MM.1S (cell line): ENCODE results near the gene TMEM132D.

Experiments
- DNase-seq: peaks from one replicate; pipeline ENCODE4 v3.0.0-alpha.2; 2015
- H2AFZ ChIP-seq: fragments of 300-600 bp; sonication (generic); 2 replicates; pipeline ENCODE4 v1.6.0; 2016; ENCODE audit warnings: antibody characterized with exemption, low read length
- H3F3A ChIP-seq: fragments of 300-600 bp; sonication (generic); 2 replicates; pipeline ENCODE4 v1.6.1; 2016; ENCODE audit warnings: mild to moderate bottlenecking, antibody characterized with exemption, low read length, moderate library complexity, mixed read lengths; ENCODE audit not compliant: insufficient read depth
- H3K27ac ChIP-seq: fragments of 300-600 bp; sonication (generic); 2 replicates; pipeline ENCODE4 v1.5.1; 2016; ENCODE audit warnings: mild to moderate bottlenecking, low read length
- H3K27me3 ChIP-seq: fragments of 300-600 bp; sonication (generic); replicated peaks from 2 replicates; pipeline ENCODE4 v1.6.0; 2016; ENCODE audit warnings: low read length; ENCODE audit not compliant: insufficient read depth
- H3K36me3 ChIP-seq: fragments of 300-600 bp; sonication (generic); replicated peaks from 2 replicates; pipeline ENCODE4 v1.6.1; 2016; ENCODE audit warnings: mild to moderate bottlenecking, low read length, mixed read lengths; ENCODE audit not compliant: insufficient read depth
- H3K4me1 ChIP-seq: fragments of 300-600 bp; sonication (generic); 2 replicates; pipeline ENCODE4 v1.6.1; 2016; ENCODE audit warnings: low read length, mixed read lengths
- H3K4me2 ChIP-seq: fragments of 300-600 bp; sonication (generic); 2 replicates; pipeline ENCODE4 v1.6.0; 2016; ENCODE audit warnings: low read depth, low read length
- H3K4me3 ChIP-seq: fragments of 300-600 bp; sonication (generic); 2 replicates; pipeline ENCODE4 v1.5.1; 2016; ENCODE audit warnings: low read length, mixed read lengths
- H3K79me2 ChIP-seq: fragments of 300-600 bp; sonication (generic); 2 replicates; pipeline ENCODE4 v1.6.1; 2016; ENCODE audit warnings: mixed run types, low read length, mixed read lengths
- H3K9ac ChIP-seq: fragments of 300-600 bp; sonication (generic); 2 replicates; pipeline ENCODE4 v1.6.1; 2016; ENCODE audit warnings: low read length, mixed read lengths
- H3K9me2 ChIP-seq: fragments of 300-600 bp; sonication (generic); replicated peaks from 2 replicates; pipeline ENCODE4 v1.6.1; 2016; ENCODE audit warnings: mild to moderate bottlenecking, low read length, mixed read lengths; ENCODE audit not compliant: insufficient read depth
- H3K9me3 ChIP-seq: fragments of 300-600 bp; sonication (generic); replicated peaks from 2 replicates; pipeline ENCODE4 v1.6.1; 2016; ENCODE audit warnings: mild to moderate bottlenecking, low read length, mixed read lengths; ENCODE audit not compliant: insufficient read depth
- H4K20me1 ChIP-seq: fragments of 300-600 bp; sonication (generic); 2 replicates; pipeline ENCODE4 v1.6.1; 2016; ENCODE audit warnings: mild to moderate bottlenecking, low read length, moderate library complexity, mixed read lengths; ENCODE audit not compliant: insufficient read depth
- EZH2 ChIP-seq: fragments of 300-600 bp; sonication (generic); optimal IDR thresholded peaks from 2 replicates; pipeline ENCODE3; 2017; ENCODE audit warnings: low read depth, mild to moderate bottlenecking, antibody characterized with exemption, low read length, mixed read lengths
- EZH2phosphoT487 ChIP-seq: fragments of 300-600 bp; sonication (generic); IDR thresholded peaks from 2 replicates; pipeline ENCODE4 v1.6.1; 2018; ENCODE audit warnings: antibody characterized with exemption, low read length
- TF ChIP-seq, protein P1 (sequence below): fragments of 300-600 bp; sonication (generic); IDR thresholded peaks from 2 replicates; pipeline ENCODE4 v1.5.1; 2016; ENCODE audit warnings: antibody characterized with exemption, low read length, mixed read lengths

Gene TMEM132D

DNA sequence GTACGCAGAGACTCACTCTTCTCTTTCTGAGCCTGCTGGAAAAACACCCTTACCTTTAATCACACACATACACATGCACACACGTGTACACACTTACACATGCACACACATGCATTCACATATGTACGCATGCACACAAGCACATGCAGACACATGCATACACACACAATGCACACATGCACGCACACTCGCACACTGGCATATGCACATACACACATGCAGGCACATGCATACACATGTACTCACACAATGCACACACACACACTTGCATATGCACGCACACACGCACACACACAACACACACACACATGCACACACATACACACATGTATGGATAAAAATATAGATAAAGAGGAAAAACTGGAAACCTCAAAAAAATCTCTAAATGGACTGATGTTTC is 801.6 kb downstream of the TMEM132D start:
- H3K9me3 ChIP-seq = no peaks in the 10 kb centered on the region
- H3K4me1 ChIP-seq = no peaks in the 10 kb centered on the region
- H4K20me1 ChIP-seq = no peaks in the 10 kb centered on the region
- no peak overlapping the region for H3K4me3 ChIP-seq
- no peaks in the 10 kb centered on the region for H3K27me3 ChIP-seq
- no peaks in the 10 kb centered on the region for H3K9me2 ChIP-seq
- H3K4me2 ChIP-seq = no peak overlapping the region
- H3K36me3 ChIP-seq = no peaks in the 10 kb centered on the region
- H3K79me2 ChIP-seq = no peaks in the 10 kb centered on the region
- no peak overlapping the region for H3K27ac ChIP-seq
- H2AFZ ChIP-seq = no peak overlapping the region
- TF ChIP-seq EZH2 = no peak
- no peak for TF ChIP-seq EZH2phosphoT487
- TF ChIP-seq, protein P1, sequence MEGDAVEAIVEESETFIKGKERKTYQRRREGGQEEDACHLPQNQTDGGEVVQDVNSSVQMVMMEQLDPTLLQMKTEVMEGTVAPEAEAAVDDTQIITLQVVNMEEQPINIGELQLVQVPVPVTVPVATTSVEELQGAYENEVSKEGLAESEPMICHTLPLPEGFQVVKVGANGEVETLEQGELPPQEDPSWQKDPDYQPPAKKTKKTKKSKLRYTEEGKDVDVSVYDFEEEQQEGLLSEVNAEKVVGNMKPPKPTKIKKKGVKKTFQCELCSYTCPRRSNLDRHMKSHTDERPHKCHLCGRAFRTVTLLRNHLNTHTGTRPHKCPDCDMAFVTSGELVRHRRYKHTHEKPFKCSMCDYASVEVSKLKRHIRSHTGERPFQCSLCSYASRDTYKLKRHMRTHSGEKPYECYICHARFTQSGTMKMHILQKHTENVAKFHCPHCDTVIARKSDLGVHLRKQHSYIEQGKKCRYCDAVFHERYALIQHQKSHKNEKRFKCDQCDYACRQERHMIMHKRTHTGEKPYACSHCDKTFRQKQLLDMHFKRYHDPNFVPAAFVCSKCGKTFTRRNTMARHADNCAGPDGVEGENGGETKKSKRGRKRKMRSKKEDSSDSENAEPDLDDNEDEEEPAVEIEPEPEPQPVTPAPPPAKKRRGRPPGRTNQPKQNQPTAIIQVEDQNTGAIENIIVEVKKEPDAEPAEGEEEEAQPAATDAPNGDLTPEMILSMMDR = no peak
- no peak overlapping the region for H3K9ac ChIP-seq
- H3F3A ChIP-seq = no peaks in the 10 kb centered on the region
- DNase-seq = no peak

DNA sequence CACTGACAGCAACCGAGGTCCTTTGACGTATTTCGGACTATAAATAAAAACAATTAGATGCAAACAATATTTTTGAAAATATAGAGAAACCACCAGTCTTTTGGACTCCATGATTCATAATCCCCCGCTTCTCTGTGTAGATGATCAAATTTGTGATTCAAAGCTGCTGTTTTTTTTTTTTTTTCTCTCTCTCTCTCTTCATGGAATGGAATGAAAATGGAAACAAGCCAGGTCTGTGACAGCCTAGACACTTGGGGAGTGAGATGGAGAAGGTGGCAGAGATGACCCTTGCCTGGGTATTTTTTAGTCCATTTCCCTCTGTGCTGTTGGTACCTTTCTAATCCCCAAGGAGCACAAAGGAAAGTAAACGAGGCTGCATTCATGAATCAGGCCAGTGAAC is 802.0 kb downstream of the TMEM132D start:
- no peak for DNase-seq
- H3K4me3 ChIP-seq = no peak overlapping the region
- no peak overlapping the region for H3K9ac ChIP-seq
- no peak overlapping the region for H3K4me2 ChIP-seq
- H3K9me3 ChIP-seq = no peaks in the 10 kb centered on the region
- no peaks in the 10 kb centered on the region for H4K20me1 ChIP-seq
- no peaks in the 10 kb centered on the region for H3K36me3 ChIP-seq
- TF ChIP-seq, protein P1 = no peak
- TF ChIP-seq EZH2 (no peak), EZH2phosphoT487 (no peak)
- H3F3A ChIP-seq = no peaks in the 10 kb centered on the region
- H3K4me1 ChIP-seq = no peaks in the 10 kb centered on the region
- no peaks in the 10 kb centered on the region for H3K9me2 ChIP-seq
- no peak overlapping the region for H2AFZ ChIP-seq
- H3K27me3 ChIP-seq = no peaks in the 10 kb centered on the region
- H3K79me2 ChIP-seq = no peaks in the 10 kb centered on the region
- no peak overlapping the region for H3K27ac ChIP-seq

DNA sequence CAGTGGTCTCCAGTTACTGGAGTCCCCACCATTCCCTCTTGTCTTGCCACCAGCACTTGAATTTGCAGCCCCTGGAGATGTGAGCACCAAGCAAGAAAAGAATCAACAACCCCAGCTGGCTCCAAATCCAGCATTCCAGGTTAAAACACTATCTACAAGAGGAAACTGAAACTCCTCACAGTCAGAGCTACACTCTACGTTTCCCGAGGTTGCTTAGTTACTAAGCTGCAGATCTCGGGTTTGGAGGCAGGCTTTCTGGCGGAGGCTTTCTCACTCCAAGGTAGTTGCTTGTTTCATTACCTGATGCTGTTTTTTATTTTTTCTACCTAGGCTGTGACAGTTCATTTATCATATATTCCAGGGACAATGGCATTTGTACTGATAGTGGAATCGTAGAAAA is 802.4 kb downstream of the TMEM132D start:
- Histone ChIP-seq H3K79me2 (no peaks in the 10 kb centered on the region), H3K4me2 (no peak overlapping the region), H2AFZ (no peak overlapping the region), H3K4me1 (no peaks in the 10 kb centered on the region), H3K27ac (no peak overlapping the region), H3K36me3 (no peaks in the 10 kb centered on the region), H3K9me3 (no peaks in the 10 kb centered on the region), H4K20me1 (no peaks in the 10 kb centered on the region), H3K9ac (no peak overlapping the region), H3K9me2 (no peaks in the 10 kb centered on the region), H3K27me3 (no peaks in the 10 kb centered on the region), H3K4me3 (no peak overlapping the region), H3F3A (no peaks in the 10 kb centered on the region)
- DNase-seq = no peak
- TF ChIP-seq EZH2phosphoT487 (no peak), EZH2 (no peak)
- TF ChIP-seq, protein P1 = no peak
